ENCODE data around the gene REEP1.

REEP1 gene

GRCh38 chr2:86305195-86305914, 32.1 kb downstream of the REEP1 start:
- DNase-seq = no peak

- no peak for DNase-seq
Measured at GRCh38 chr2:86304416-86304815, 33.0 kb downstream of the REEP1 start.

GRCh38 chr2:86302320-86302719, 35.1 kb downstream of the REEP1 start:
- no peak for DNase-seq

- DNase-seq = no peak
Measured at GRCh38 chr2:86301711-86302202, 35.7 kb downstream of the REEP1 start.

GRCh38 chr2:86301009-86301408, 36.4 kb downstream of the REEP1 start:
- DNase-seq = no peak

GRCh38 chr2:86300496-86300895, 36.9 kb downstream of the REEP1 start:
- no peak for DNase-seq

GRCh38 chr2:86298411-86299390, 38.7 kb downstream of the REEP1 start:
- DNase-seq = no peak

- no peak for DNase-seq
Measured at GRCh38 chr2:86297382-86298147, 39.9 kb downstream of the REEP1 start.

- no peak for DNase-seq
Measured at GRCh38 chr2:86296947-86297346, 40.5 kb downstream of the REEP1 start.

GRCh38 chr2:86295066-86295465, 42.4 kb downstream of the REEP1 start:
- no peak for DNase-seq

- DNase-seq = no peak
Measured at GRCh38 chr2:86293612-86294011, 43.8 kb downstream of the REEP1 start.

- no peak for DNase-seq
Measured at GRCh38 chr2:86292571-86293515, 44.6 kb downstream of the REEP1 start.

- DNase-seq = no peak
Measured at GRCh38 chr2:86291328-86291662, 46.1 kb downstream of the REEP1 start.

GRCh38 chr2:86290596-86291327, 46.7 kb downstream of the REEP1 start:
- no peak for DNase-seq

GRCh38 chr2:86286516-86286915, 50.9 kb downstream of the REEP1 start:
- no peak for DNase-seq

GRCh38 chr2:86285981-86286380, 51.4 kb downstream of the REEP1 start:
- no peak for DNase-seq

GRCh38 chr2:86285571-86285970, 51.9 kb downstream of the REEP1 start:
- DNase-seq = no peak

- no peak for DNase-seq
Measured at GRCh38 chr2:86284987-86285386, 52.4 kb downstream of the REEP1 start.

GRCh38 chr2:86284401-86284841, 53.0 kb downstream of the REEP1 start:
- no peak for DNase-seq

- DNase-seq = no peak
Measured at GRCh38 chr2:86283411-86284030, 53.9 kb downstream of the REEP1 start.
